Measurements from ENCODE around the gene COL23A1.
"Not testable (repeated sequence)": the region's sequence is repeated elsewhere in the genome, so short reads cannot be mapped to it uniquely, and the experiment has no call there.

COL23A1 gene

DNA sequence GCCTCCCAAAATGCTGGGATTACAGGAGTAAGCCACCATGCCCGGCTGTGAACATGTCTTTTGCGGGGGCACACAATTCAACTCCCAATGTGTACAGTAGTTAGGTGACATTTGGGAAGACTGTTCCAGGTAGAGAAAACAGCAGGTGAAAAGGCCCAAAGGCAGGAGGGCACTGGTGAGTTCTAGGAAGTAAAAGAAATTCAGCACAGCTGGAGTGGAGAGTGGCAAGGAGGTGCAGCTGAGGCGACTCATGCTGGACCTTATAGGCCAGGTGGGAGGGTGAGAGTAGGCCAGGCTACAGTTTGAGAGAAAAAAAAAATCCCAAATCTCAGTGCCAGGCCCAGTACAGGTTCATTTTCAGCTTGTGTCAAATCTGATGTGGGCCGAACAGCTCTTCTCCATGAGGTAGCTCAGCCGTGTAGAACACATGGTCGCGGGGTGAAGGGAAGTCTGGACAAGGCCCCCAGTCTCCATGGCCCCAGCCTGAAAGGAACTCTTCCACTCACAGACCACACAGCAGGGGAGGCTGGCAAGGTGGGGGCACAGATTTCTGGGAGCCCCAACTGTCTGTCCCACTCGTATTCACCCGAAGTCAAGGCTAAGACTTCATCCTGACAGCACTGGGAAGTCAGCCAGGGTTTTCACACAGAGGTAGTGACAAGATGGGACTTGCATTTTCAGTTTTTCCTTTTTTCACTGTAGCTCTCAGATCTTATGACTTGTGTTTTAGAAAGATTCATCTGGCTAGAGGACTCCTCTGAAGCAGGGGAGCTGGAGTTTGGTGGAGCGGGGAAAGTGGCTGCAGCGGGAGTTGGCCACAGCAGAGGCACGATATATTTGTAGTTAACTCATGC is 390.4 kb downstream of the COL23A1 start:
- DNase-seq, result no peak

GRCh38 chr5:178198706-178199105 is 391.5 kb downstream of the COL23A1 start:
- DNase-seq, result no peak

GRCh38 chr5:178198151-178198550 is 392.0 kb downstream of the COL23A1 start:
- not testable (repeated sequence) for DNase-seq

GRCh38 chr5:178196986-178197385 is 393.2 kb downstream of the COL23A1 start:
- no peak for DNase-seq

GRCh38 chr5:178196281-178196812 is 393.8 kb downstream of the COL23A1 start:
- no peak for DNase-seq

- no peak for DNase-seq
Measured at GRCh38 chr5:178194026-178194425, 396.2 kb downstream of the COL23A1 start.

- DNase-seq, result no peak
Measured at GRCh38 chr5:178193251-178193809, 396.9 kb downstream of the COL23A1 start.

DNA sequence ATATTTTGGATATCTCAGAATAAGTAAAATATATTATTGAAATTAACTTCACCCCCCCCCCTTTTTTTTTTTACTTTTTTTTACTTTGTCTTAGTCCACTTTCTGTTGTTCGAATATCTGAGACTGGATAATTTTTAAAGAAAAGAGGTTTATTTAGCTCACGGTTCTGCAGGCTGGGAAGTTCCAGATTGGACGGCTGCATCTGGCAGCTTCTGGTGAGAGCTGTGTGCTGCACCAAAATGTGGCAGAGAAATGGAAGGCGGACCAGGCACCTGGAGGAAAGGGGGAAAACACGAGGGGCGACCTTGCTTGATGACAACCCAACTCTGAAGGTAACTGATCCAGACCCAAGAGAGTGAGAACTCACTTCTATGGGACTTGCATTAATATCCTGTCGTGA is 397.4 kb downstream of the COL23A1 start:
- no peak for DNase-seq

DNA sequence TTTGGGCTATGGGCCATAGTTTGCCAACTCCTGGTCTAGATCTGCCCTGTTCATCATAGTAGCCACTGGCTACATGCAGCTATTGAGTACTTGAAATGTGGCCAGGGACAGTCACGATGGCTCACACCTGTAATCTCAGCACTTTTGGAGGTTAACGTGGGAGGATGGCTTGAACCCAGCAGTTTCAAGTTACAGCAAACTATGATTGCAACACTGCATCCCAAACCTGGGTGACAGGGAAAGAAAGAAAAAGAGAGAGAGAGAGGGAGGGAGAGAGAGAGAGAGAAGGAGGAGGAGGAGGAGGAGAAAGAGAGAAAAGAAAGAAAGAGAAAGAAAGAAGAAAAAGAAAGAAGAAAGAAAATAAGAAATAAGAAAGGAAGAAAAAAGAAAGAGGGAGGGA is 397.9 kb downstream of the COL23A1 start:
- no peak for DNase-seq

DNA sequence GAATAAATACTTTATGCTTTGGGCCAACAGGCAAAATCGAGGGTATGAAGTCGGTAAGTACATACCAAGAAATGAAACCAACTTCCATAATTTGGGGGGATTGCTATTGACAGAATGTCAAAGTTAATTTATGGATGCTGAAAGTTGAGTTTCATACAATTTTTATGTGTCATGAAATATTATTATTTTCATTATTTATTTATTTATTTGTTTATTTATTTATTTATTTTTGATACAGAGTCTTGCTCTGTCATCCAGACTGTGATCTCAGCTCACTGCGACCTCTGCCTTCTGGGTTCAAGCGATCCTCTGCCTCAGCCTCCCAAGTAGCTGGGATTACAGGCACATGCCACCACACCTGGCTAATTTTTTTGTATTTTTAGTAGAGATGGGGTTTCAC is 398.5 kb downstream of the COL23A1 start:
- no peak for DNase-seq

GRCh38 chr5:178189433-178189832 is 400.8 kb downstream of the COL23A1 start:
- DNase-seq, result no peak
